WTC11 (cell line): ENCODE measurements around the gene SPATA25. TPM values are rescaled to one million over a fixed set of nuclear protein-coding genes. Genes with fewer than 3 reads are reported as not detected.
A peak's percentile ranks its signal among the peaks of the same experiment; 100 is the strongest.

Experiments used
- ATAC-seq: fragments of 200-7000 bp; cut with Tn5 transposase; 2 replicates; pipeline ENCODE4 v1.10.0; 2021; ENCODE audit warnings: mild to moderate bottlenecking, moderate library complexity
- CTCF ChIA-PET: fragments of 300-600 bp; sonication (Branson Sonifier 250); formaldehyde crosslinking; loops from one replicate; lab custom pipeline; 2021; ENCODE audit warnings: antibody characterized with exemption; lab: Charles Lee
- POLR2A ChIA-PET: fragments of 350-600 bp; sonication (Branson Sonifier 250); formaldehyde crosslinking; loops from one replicate; lab custom pipeline; 2021; ENCODE audit warnings: antibody characterized with exemption; lab: Charles Lee
- DNase-seq: peaks from one replicate; pipeline ENCODE4 v3.0.0; 2021; ENCODE audit warnings: low spot score
- H3K27ac Mint-ChIP-seq: 2 replicates; pipeline ENCODE4 v1.8.0; 2021; ENCODE audit warnings: mixed read lengths
- H3K27me3 Mint-ChIP-seq: 2 replicates; pipeline ENCODE4 v1.8.0; 2021; ENCODE audit warnings: low read depth, mild to moderate bottlenecking, moderate library complexity, mixed read lengths
- H3K36me3 Mint-ChIP-seq: 2 replicates; pipeline ENCODE4 v1.8.0; 2021; ENCODE audit warnings: mixed read lengths
- H3K4me1 Mint-ChIP-seq: 2 replicates; pipeline ENCODE4 v1.8.0; 2022; ENCODE audit warnings: mixed read lengths
- H3K4me3 Mint-ChIP-seq: 2 replicates; pipeline ENCODE4 v1.8.0; 2021; ENCODE audit warnings: mild to moderate bottlenecking, moderate library complexity, mixed read lengths
- H3K9me3 Mint-ChIP-seq: 2 replicates; pipeline ENCODE4 v1.8.0; 2021; ENCODE audit warnings: mixed read lengths
- ATF6 ChIP-seq: sonication (generic); formaldehyde crosslinking; IDR thresholded peaks from 2 replicates; pipeline ENCODE4 v1.8.1; 2023; ENCODE audit warnings: mild to moderate bottlenecking, missing genetic modification reagents
- CTCF ChIP-seq: fragments of 200-600 bp; IDR thresholded peaks from 2 replicates; pipeline ENCODE4 v1.8.0; 2022; ENCODE audit warnings: antibody characterized with exemption
- ELF4 ChIP-seq: sonication (generic); formaldehyde crosslinking; IDR thresholded peaks from 2 replicates; pipeline ENCODE4 v1.8.1; 2022; ENCODE audit warnings: low read depth, mild to moderate bottlenecking, moderate library complexity, missing genetic modification reagents
- ESRRA ChIP-seq: sonication (generic); formaldehyde crosslinking; IDR thresholded peaks from 2 replicates; pipeline ENCODE4 v1.8.1; 2022; ENCODE audit warnings: mild to moderate bottlenecking, missing genetic modification reagents, borderline replicate concordance
- ETV6 ChIP-seq: sonication (generic); formaldehyde crosslinking; IDR thresholded peaks from 2 replicates; pipeline ENCODE4 v1.8.1; 2022; ENCODE audit warnings: mild to moderate bottlenecking, missing genetic modification reagents
- FOXJ3 ChIP-seq: sonication (generic); formaldehyde crosslinking; IDR thresholded peaks from 2 replicates; pipeline ENCODE4 v1.9.0; 2021; ENCODE audit warnings: missing genetic modification reagents, mild to moderate bottlenecking, borderline replicate concordance
- FOXP1 ChIP-seq: sonication (generic); formaldehyde crosslinking; IDR thresholded peaks from 2 replicates; pipeline ENCODE4 v1.8.0; 2022; ENCODE audit warnings: missing genetic modification reagents, mild to moderate bottlenecking, moderate library complexity, borderline replicate concordance
- GABPB1 ChIP-seq: sonication (generic); formaldehyde crosslinking; IDR thresholded peaks from 2 replicates; pipeline ENCODE4 v1.8.1; 2023; ENCODE audit warnings: mild to moderate bottlenecking, missing genetic modification reagents
- GRHL2 ChIP-seq: fragments of 250-450 bp; sonication (Bioruptor Pico); IDR thresholded peaks from 2 replicates; pipeline ENCODE4 v1.8.0; 2022; ENCODE audit warnings: mild to moderate bottlenecking, moderate library complexity; ENCODE audit not compliant: insufficient replicate concordance, severe bottlenecking
- IRF2 ChIP-seq: sonication (generic); formaldehyde crosslinking; IDR thresholded peaks from 2 replicates; pipeline ENCODE4 v1.8.0; 2022; ENCODE audit warnings: low read depth, missing genetic modification reagents, borderline replicate concordance
- JUN ChIP-seq: sonication (generic); formaldehyde crosslinking; IDR thresholded peaks from 2 replicates; pipeline ENCODE4 v1.8.0; 2023; ENCODE audit warnings: mild to moderate bottlenecking, missing genetic modification reagents
- MAX ChIP-seq: sonication (generic); formaldehyde crosslinking; IDR thresholded peaks from 2 replicates; pipeline ENCODE4 v1.8.0; 2022; ENCODE audit warnings: mild to moderate bottlenecking, missing genetic modification reagents
- MYBL2 ChIP-seq: sonication (generic); formaldehyde crosslinking; IDR thresholded peaks from 2 replicates; pipeline ENCODE4 v1.8.1; 2023; ENCODE audit warnings: mild to moderate bottlenecking, moderate library complexity, missing genetic modification reagents
- NR2C2 ChIP-seq: sonication (generic); formaldehyde crosslinking; IDR thresholded peaks from 2 replicates; pipeline ENCODE4 v1.8.0; 2022; ENCODE audit warnings: mild to moderate bottlenecking, missing genetic modification reagents
- OVOL2 ChIP-seq: fragments of 250-450 bp; sonication (Bioruptor Pico); IDR thresholded peaks from 2 replicates; pipeline ENCODE4 v1.9.0; 2021; ENCODE audit warnings: mild to moderate bottlenecking, borderline replicate concordance
- SMAD3 ChIP-seq: sonication (generic); formaldehyde crosslinking; IDR thresholded peaks from 2 replicates; pipeline ENCODE4 v1.8.0; 2022; ENCODE audit warnings: missing genetic modification reagents, mild to moderate bottlenecking, borderline replicate concordance
- SMAD4 ChIP-seq: sonication (generic); formaldehyde crosslinking; IDR thresholded peaks from 2 replicates; pipeline ENCODE4 v1.8.0; 2022; ENCODE audit warnings: mild to moderate bottlenecking, missing genetic modification reagents
- TP53 ChIP-seq: sonication (generic); formaldehyde crosslinking; IDR thresholded peaks from 2 replicates; pipeline ENCODE4 v1.8.1; 2023; ENCODE audit warnings: mild to moderate bottlenecking, missing genetic modification reagents
- ZBTB43 ChIP-seq: sonication (generic); formaldehyde crosslinking; IDR thresholded peaks from 2 replicates; pipeline ENCODE4 v1.8.1; 2023; ENCODE audit warnings: mild to moderate bottlenecking, missing genetic modification reagents
- ZNF232 ChIP-seq: sonication (generic); formaldehyde crosslinking; IDR thresholded peaks from 2 replicates; pipeline ENCODE4 v1.8.0; 2022; ENCODE audit warnings: mild to moderate bottlenecking, missing genetic modification reagents
- ZNF263 ChIP-seq: sonication (generic); formaldehyde crosslinking; IDR thresholded peaks from 2 replicates; pipeline ENCODE4 v1.8.1; 2022; ENCODE audit warnings: low read depth, mild to moderate bottlenecking, moderate library complexity, missing genetic modification reagents
- ZNF317 ChIP-seq: sonication (generic); formaldehyde crosslinking; IDR thresholded peaks from 2 replicates; pipeline ENCODE4 v1.8.1; 2023; ENCODE audit warnings: low read depth, mild to moderate bottlenecking, moderate library complexity, missing genetic modification reagents, borderline replicate concordance
- ZNF416 ChIP-seq: fragments of 250-450 bp; sonication (Bioruptor Pico); IDR thresholded peaks from 2 replicates; pipeline ENCODE4 v1.9.0; 2021; ENCODE audit warnings: mild to moderate bottlenecking, inconsistent platforms
- ZNF512 ChIP-seq: sonication (generic); formaldehyde crosslinking; IDR thresholded peaks from 2 replicates; pipeline ENCODE4 v1.8.1; 2022; ENCODE audit warnings: missing genetic modification reagents, borderline replicate concordance
- total RNA-seq: library from RNA; stranded (reverse); gene quantifications from 3 replicates; pipeline ENCODE4 v1.2.3, GENCODE V29; 2021
- TF ChIP-seq, protein P1 (sequence below): fragments of 250-450 bp; sonication (Bioruptor Pico); IDR thresholded peaks from 2 replicates; pipeline ENCODE4 v2.1.2; 2022; ENCODE audit warnings: mild to moderate bottlenecking, moderate library complexity

The SPATA25 gene
- total RNA-seq, 1 experiment from 2014 or later = 3.7 TPM

DNA sequence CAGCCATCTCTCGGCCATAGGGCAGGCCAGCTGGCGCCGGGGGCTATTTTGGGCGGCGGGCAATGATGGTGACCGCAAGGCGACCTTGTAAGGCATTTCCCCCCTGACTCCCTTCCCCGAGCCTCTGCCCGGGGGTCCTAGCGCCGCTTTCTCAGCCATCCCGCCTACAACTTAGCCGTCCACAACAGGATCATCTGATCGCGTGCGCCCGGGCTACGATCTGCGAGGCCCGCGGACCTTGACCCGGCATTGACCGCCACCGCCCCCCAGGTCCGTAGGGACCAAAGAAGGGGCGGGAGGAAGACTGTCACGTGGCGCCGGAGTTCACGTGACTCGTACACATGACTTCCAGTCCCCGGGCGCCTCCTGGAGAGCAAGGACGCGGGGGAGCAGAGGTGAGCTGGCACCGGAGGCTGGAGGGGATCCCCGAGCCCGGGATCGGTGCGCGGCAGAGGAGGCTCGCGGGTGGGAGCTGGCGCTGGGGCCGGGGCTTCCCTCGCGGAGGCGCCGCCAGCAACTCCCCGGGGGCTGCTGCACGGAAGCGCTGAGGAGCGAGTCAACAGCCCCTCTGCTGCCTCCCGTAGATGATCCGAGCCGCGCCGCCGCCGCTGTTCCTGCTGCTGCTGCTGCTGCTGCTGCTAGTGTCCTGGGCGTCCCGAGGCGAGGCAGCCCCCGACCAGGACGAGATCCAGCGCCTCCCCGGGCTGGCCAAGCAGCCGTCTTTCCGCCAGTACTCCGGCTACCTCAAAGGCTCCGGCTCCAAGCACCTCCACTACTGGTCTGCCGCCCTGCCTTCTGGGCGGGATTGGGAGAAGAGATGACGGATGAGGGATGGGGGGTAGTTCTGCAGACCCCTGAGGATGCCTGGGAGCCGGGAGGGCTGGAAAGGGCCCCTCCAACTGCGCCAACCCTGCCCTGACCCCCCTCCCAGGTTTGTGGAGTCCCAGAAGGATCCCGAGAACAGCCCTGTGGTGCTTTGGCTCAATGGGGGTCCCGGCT, 3.9 kb upstream of the SPATA25 start, which contains the start of the genes CTSA and NEURL2 (continued):
- TF ChIP-seq ELF4 (0 out of 2 replicates have a peak, but pooled peaks have one; percentile 5), ZNF512 (CRISPR knock-in tag) (no peak), ZBTB43 (CRISPR knock-in tag) (peak; percentile 94; the same call in 1 of the 2 replicates), MYBL2 (peak; percentile 75; the same call in 1 of the 2 replicates), IRF2 (CRISPR knock-in tag) (0 out of 2 replicates have a peak, but pooled peaks have one; percentile 51), ESRRA (peak; percentile 21; the same call in 1 of the 2 replicates), OVOL2 (CRISPR knock-in tag) (no peak), TP53 (CRISPR knock-in tag) (peak; percentile 81), FOXP1 (CRISPR knock-in tag) (peak; percentile 93), ZNF416 (CRISPR knock-in tag) (no peak), NR2C2 (CRISPR knock-in tag) (0 out of 2 replicates have a peak, but pooled peaks have one; percentile 18), SMAD4 (CRISPR knock-in tag) (peak; percentile 70; the same call in 1 of the 2 replicates), FOXJ3 (0 out of 2 replicates have a peak, but pooled peaks have one; percentile 47), ZNF317 (CRISPR knock-in tag) (0 out of 2 replicates have a peak, but pooled peaks have one; percentile 31), JUN (CRISPR knock-in tag) (peak; percentile 33; the same call in 1 of the 2 replicates), GABPB1 (peak; percentile 93)
- TF ChIP-seq, protein P1, sequence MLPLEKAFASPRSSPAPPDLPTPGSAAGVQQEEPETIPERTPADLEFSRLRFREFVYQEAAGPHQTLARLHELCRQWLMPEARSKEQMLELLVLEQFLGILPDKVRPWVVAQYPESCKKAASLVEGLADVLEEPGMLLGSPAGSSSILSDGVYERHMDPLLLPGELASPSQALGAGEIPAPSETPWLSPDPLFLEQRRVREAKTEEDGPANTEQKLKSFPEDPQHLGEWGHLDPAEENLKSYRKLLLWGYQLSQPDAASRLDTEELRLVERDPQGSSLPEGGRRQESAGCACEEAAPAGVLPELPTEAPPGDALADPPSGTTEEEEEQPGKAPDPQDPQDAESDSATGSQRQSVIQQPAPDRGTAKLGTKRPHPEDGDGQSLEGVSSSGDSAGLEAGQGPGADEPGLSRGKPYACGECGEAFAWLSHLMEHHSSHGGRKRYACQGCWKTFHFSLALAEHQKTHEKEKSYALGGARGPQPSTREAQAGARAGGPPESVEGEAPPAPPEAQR (CRISPR knock-in tag) = no peak

DNA sequence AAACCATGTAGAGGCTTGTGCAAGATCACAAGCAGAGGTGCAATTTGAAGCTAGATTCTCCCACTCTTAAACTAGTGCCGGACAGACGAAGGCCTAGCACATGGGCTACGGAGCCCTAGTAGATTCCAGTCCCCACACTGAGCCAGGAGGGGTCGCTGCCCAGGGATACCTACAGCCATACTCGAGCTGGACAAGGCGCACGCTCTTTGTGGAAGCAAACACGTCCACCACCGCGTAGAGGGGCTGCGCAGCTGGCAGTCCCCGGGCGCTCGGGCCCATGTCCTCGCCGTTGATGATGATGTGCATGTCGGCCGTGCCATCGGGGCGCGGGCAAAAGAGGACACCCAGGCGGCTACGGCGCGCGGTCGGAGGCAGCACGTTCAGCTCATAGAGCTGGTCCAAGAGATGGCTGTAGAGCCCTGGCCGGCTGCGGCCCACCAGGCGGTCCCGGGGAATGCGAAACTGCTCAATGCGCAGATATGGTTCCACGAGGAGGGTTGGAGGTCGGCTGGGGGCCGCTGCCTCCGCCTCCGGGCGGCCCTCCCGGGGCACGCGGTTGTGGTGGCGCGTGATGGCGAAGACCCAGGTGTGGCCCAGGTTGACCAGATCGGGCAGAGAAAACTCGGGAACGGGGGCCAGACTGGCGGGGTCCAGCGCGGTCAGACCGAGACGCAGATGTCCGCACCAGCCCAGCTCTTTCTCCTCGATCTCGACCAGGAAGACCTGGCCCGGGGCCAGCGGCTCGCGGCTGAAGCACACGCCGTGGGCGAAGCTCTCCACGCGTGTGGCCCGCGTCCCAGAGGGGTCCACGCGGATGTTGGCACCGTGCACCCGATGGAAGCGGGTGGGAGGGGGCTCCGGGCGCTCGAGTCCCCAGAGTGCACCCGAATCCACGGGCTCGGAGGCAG, 2.9 kb upstream of the SPATA25 start:
- ATAC-seq = peak; percentile 80
- peaks cover 4% of the 10 kb centered on the region for H3K36me3 Mint-ChIP-seq
- H3K4me1 Mint-ChIP-seq = peaks cover 12% of the 10 kb centered on the region
- H3K27me3 Mint-ChIP-seq = no peaks in the 10 kb centered on the region; the same call in 1 of the 2 replicates
- H3K4me3 Mint-ChIP-seq = peak overlapping the region; percentile 87
- H3K27ac Mint-ChIP-seq = no peak overlapping the region
- POLR2A ChIA-PET = interaction anchor here (0.7 to 2.2 kb wide), 7 partner anchors 9 to 67 kb away, joined by 3 to 19 read pairs (median 8); partner anchors contain the start of genes PCIF1, PLTP and ZSWIM1
- peak; percentile 89 for DNase-seq
- CTCF ChIA-PET = interaction anchor here (0.6 to 3.0 kb wide), 45 partner anchors 8 to 328 kb away, joined by 3 to 38 read pairs (median 6); partner anchors contain the start of genes PCIF1, PLTP, SNX21 and TNNC2
- H3K9me3 Mint-ChIP-seq = no peaks in the 10 kb centered on the region
- peak; percentile 42; the same call in 1 of the 2 replicates for TF ChIP-seq SMAD3 (CRISPR knock-in tag)
- TF ChIP-seq ZNF263 = no peak
- TF ChIP-seq ETV6 = no peak
- no peak for TF ChIP-seq GRHL2
- TF ChIP-seq CTCF = peak; percentile 35; the same call in 1 of the 2 replicates
- TF ChIP-seq FOXJ3 = no peak
- TF ChIP-seq MAX (CRISPR knock-in tag) = peak; percentile 92
- peak; percentile 81 for TF ChIP-seq ZNF232 (CRISPR knock-in tag)
- TF ChIP-seq ATF6 (CRISPR knock-in tag) = no peak
